A549 treated with dexamethasone at 1 μM for 4 hours (cell line): ENCODE results near the gene PGR. TPM values are rescaled to one million over a fixed set of nuclear protein-coding genes. Genes with fewer than 3 reads are reported as not detected.

Experiments
- total RNA-seq: library from RNA; stranded (reverse); fragments of 200-300 nt; extraction: Qiagen RNA extraction; gene quantifications from 5 replicates; pipeline ENCODE4 v1.2.3, GENCODE V29; 2022

The PGR gene
- total RNA-seq, result not detected in 5 replicates

DNA sequence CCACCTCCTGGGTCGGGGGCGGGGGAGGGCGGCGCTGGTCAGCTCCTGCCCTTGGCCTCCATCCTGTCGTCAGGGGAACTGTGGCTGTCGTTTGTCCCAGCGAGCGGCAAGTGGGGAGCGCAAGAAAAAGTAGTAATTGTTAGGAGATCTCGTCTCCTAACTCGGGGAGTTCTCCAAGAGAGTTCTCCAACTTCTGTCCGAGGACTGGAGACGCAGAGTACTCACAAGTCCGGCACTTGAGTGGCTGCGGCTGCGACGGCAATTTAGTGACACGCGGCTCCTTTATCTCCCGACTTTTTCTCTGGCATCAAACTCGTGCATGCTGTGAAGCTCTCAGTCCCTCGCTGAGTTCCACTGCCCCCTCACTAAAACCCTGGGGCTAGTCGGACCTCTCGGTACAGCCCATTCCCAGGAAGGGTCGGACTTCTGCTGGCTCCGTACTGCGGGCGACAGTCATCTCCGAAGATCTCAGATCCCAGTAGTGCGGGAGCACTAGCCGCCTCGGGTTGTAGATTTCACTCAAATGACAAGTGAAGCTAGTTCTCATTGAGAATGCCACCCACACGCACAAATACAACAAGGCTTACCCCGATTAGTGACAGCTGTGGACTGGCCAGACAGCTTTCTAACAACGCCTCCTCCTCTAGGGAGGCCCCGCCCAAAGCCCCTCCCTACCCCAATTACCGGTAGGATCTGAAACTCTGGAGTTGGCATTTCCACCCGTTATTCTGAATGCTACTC is at the start of gene PGR:
Gene PGR, minus strand, starts transcription at position 611 of the 741 bp plus-strand sequence. CDS start 743 bp downstream, outside the sequence.

